Neuronal stem cell (in vitro differentiated cells): ENCODE results near the gene PANX3.

Source experiments
- DNase-seq: peaks from one replicate; pipeline ENCODE4 v3.0.0-alpha.2; 2013; ENCODE audit warnings: low spot score
- H2AFZ ChIP-seq: one replicate; pipeline ENCODE4 v1.6.1; 2013; ENCODE audit warnings: mild to moderate bottlenecking, low read length, inconsistent platforms
- H2AK5ac ChIP-seq: 2 replicates; pipeline ENCODE4 v1.6.1; 2013; ENCODE audit warnings: low read depth, mild to moderate bottlenecking, inconsistent platforms, low read length, moderate library complexity, mixed read lengths
- H2BK120ac ChIP-seq: 2 replicates; pipeline ENCODE4 v1.6.1; 2013; ENCODE audit warnings: low read depth, mild to moderate bottlenecking, inconsistent platforms, low read length, moderate library complexity, mixed read lengths
- H2BK12ac ChIP-seq: one replicate; pipeline ENCODE4 v1.6.1; 2013; ENCODE audit warnings: low read length, inconsistent platforms
- H2BK15ac ChIP-seq: 2 replicates; pipeline ENCODE4 v1.6.1; 2013; ENCODE audit warnings: mild to moderate bottlenecking, low read length, inconsistent platforms, mixed read lengths
- H2BK5ac ChIP-seq: one replicate; pipeline ENCODE4 v1.6.1; 2013; ENCODE audit warnings: inconsistent platforms, mild to moderate bottlenecking, low read length, moderate library complexity
- H3K14ac ChIP-seq: one replicate; pipeline ENCODE4 v1.6.1; 2013; ENCODE audit warnings: low read length, inconsistent platforms
- H3K18ac ChIP-seq: 2 replicates; pipeline ENCODE4 v1.6.1; 2013; ENCODE audit warnings: low read length, inconsistent platforms
- H3K23ac ChIP-seq: 2 replicates; pipeline ENCODE4 v1.6.1; 2013; ENCODE audit warnings: low read depth, mild to moderate bottlenecking, mixed read lengths, low read length, inconsistent platforms; ENCODE audit not compliant: poor library complexity
- H3K27ac ChIP-seq: replicated peaks from 3 replicates; pipeline ENCODE4 v1.5.1; 2013; ENCODE audit warnings: low read length, inconsistent platforms
- H3K27me3 ChIP-seq, 3 experiments: 2 replicates each; pipeline ENCODE4 v1.6.1; 2013; ENCODE audit warnings: low read length in 3 of 3, mild to moderate bottlenecking in 2 of 3, inconsistent platforms in 1 of 3, low read depth in 1 of 3, mixed read lengths in 1 of 3, moderate library complexity in 1 of 3; ENCODE audit not compliant: control insufficient read depth in 3 of 3, insufficient read depth in 3 of 3
- H3K36me3 ChIP-seq, 2 donors: replicated peaks in 1 of 2; 2 replicates each; pipeline ENCODE4 v1.6.1; 2013; ENCODE audit warnings: low read length in 2 of 2; ENCODE audit not compliant: control insufficient read depth in 2 of 2, insufficient read depth in 2 of 2
- H3K4ac ChIP-seq: 2 replicates; pipeline ENCODE4 v1.6.1; 2013; ENCODE audit warnings: inconsistent platforms, mild to moderate bottlenecking, low read length, moderate library complexity
- H3K4me1 ChIP-seq, 2 donors: 1 replicate in 1 of 2; 2 replicates in 1 of 2; pipeline ENCODE4 v1.6.1; 2013; ENCODE audit warnings: low read length in 2 of 2, low read depth in 1 of 2; ENCODE audit not compliant: control insufficient read depth in 2 of 2, insufficient read depth in 1 of 2
- H3K4me2 ChIP-seq: one replicate; pipeline ENCODE4 v1.6.1; 2013; ENCODE audit warnings: mild to moderate bottlenecking, low read length, inconsistent platforms; ENCODE audit not compliant: insufficient read depth, poor library complexity, severe bottlenecking
- H3K4me3 ChIP-seq, 2 donors: 2 replicates each; pipeline ENCODE4 v1.5.1; 2013; ENCODE audit warnings: low read length in 2 of 2, mild to moderate bottlenecking in 2 of 2, inconsistent platforms in 1 of 2, moderate library complexity in 1 of 2
- H3K79me1 ChIP-seq: one replicate; pipeline ENCODE4 v1.6.1; 2013; ENCODE audit warnings: low read depth, mild to moderate bottlenecking, inconsistent platforms, low read length, moderate library complexity
- H3K9ac ChIP-seq: one replicate; pipeline ENCODE4 v1.6.1; 2013; ENCODE audit warnings: mild to moderate bottlenecking, low read depth, low read length, inconsistent platforms; ENCODE audit not compliant: poor library complexity
- H3K9me3 ChIP-seq, 2 donors: replicated peaks in 1 of 2; 2 replicates each; pipeline versions ENCODE3 to v1.6.1; 2013; ENCODE audit warnings: low read length in 2 of 2, mild to moderate bottlenecking in 2 of 2, inconsistent platforms in 1 of 2, low read depth in 1 of 2, mixed read lengths in 1 of 2, moderate library complexity in 1 of 2; ENCODE audit not compliant: control insufficient read depth in 2 of 2, insufficient read depth in 1 of 2
- H4K8ac ChIP-seq: one replicate; pipeline ENCODE4 v1.6.1; 2013; ENCODE audit warnings: low read depth, mild to moderate bottlenecking, inconsistent platforms, low read length, moderate library complexity
- H4K91ac ChIP-seq: one replicate; pipeline ENCODE4 v1.6.1; 2013; ENCODE audit warnings: low read length, low read depth, mild to moderate bottlenecking, inconsistent platforms; ENCODE audit not compliant: poor library complexity
- WGBS, 2 donors: extraction: QIAGEN DNeasy Blood & Tissue Kit; methylation state at CpG; one replicate each; pipeline ENCODE4 v1.1.7; 2013; ENCODE audit warnings: missing lambda C conversion rate in 2 of 2, mixed read lengths in 1 of 2; ENCODE audit not compliant: insufficient read length in 2 of 2, insufficient replicate concordance in 1 of 2; ENCODE audit errors: extremely low coverage in 2 of 2; 5-methylcytosine and 5-hydroxymethylcytosine counted together

The PANX3 gene

DNA sequence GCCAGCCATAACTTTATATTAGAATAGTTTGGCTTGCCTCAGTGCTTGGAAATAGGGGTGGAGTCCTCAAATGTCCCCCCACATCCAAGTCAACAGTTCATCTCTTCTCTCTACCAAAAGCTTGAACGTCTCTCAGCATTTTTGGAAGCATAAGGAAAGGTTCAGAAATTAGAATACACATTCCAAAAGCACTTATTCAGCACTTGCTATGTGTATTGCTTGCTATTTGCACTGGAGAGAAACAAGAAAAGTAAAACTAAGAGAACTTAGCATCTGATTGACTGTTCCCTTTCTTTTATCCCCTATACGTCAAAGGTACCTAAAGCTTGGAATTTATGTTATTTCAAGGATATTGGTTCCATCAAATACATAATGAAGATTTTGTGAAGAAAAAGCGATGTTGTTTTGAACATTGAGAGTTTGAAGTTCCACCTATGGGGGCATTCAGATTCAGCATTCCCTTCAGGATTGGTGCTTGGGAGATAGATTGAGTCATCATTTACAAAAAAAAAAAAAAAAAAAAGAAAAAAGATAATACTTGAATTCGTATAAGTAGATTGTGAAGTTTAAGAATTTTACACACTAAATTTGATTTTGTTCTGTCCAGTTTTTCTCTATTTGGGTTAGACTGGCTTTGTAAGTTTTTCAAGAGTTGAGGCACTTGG, 12.8 kb downstream of the PANX3 start:
- Histone ChIP-seq H3K23ac (no peak overlapping the region), H4K91ac (no peak overlapping the region), H3K18ac (no peak overlapping the region), H3K27ac (no peak overlapping the region), H2AK5ac (no peak overlapping the region), H3K4me2 (no peak overlapping the region), H2BK120ac (no peak overlapping the region), H2BK5ac (no peak overlapping the region), H3K9me3 (no peaks in the 10 kb centered on the region), H4K8ac (no peak overlapping the region), H3K4ac (no peak overlapping the region), H3K79me1 (peaks cover 2% of the 10 kb centered on the region), H2BK15ac (no peak overlapping the region), H3K36me3 (peaks cover 18 to 47% of the 10 kb centered on the region in 2 donors), H2AFZ (no peak overlapping the region), H3K9ac (no peak overlapping the region), H3K4me3 (peak overlapping the region in 1 of 2 donors; percentile 66), H3K14ac (no peak overlapping the region), H3K27me3 (peaks cover 0 to 18% (median 4%) of the 10 kb centered on the region in 3 experiments), H3K4me1 (peaks cover 2 to 7% of the 10 kb centered on the region in 2 donors), H2BK12ac (no peak overlapping the region)
- WGBS, 2 donors = no CpG with 5 or more reads among the region's 4 CpGs
- no peak for DNase-seq

DNA sequence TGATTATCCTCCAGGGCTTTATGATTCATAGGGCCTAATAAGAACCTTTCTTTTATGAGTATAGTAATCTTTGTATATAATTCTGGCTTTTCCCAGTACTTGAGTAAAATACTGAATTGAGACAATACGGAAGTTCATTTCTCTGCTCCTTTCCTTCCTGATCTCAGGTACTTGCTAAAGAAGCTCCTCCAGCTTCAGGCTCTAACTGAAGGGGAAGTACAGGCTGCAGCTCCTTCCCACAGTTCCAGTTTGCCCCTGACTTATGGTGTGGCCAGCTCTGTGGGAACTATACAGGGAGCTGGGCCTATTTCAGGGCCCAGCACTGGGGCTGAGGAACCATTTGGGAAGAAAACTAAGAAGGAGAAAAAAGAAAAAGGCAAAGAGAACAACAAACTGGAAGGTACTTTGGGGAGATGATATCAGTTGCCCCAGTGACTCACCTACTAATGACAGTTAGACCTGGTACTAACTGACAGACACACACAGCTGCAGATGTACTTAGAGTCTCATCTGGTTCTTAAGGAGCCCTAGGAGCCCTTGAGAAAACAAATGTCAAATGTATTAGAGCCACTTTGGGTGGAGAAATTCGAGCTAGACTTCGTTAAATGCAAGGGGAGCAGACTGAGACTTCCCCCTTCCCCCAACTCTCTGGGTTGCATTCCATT, 14.4 kb downstream of the PANX3 start:
- H2BK120ac ChIP-seq = no peak overlapping the region
- no peak overlapping the region for H4K91ac ChIP-seq
- H2AK5ac ChIP-seq = no peak overlapping the region
- peaks cover 2% of the 10 kb centered on the region for H3K79me1 ChIP-seq
- H3K4me1 ChIP-seq = peaks cover 2 to 7% of the 10 kb centered on the region in 2 donors
- peaks cover 0 to 4% (median 0%) of the 10 kb centered on the region in 3 experiments for H3K27me3 ChIP-seq
- DNase-seq = no peak
- WGBS, 2 donors = no CpG with 5 or more reads among the region's 3 CpGs
- H3K4me3 ChIP-seq = no peak overlapping the region
- no peak overlapping the region for H3K4me2 ChIP-seq
- no peak overlapping the region for H3K14ac ChIP-seq
- no peak overlapping the region for H2BK5ac ChIP-seq
- H3K18ac ChIP-seq = no peak overlapping the region
- H2BK12ac ChIP-seq = no peak overlapping the region
- no peak overlapping the region for H4K8ac ChIP-seq
- H2AFZ ChIP-seq = no peak overlapping the region
- H2BK15ac ChIP-seq = no peak overlapping the region
- H3K9ac ChIP-seq = no peak overlapping the region
- H3K36me3 ChIP-seq = peaks cover 22 to 62% of the 10 kb centered on the region in 2 donors
- no peak overlapping the region for H3K4ac ChIP-seq
- H3K9me3 ChIP-seq = no peaks in the 10 kb centered on the region
- no peak overlapping the region for H3K27ac ChIP-seq
- no peak overlapping the region for H3K23ac ChIP-seq

DNA sequence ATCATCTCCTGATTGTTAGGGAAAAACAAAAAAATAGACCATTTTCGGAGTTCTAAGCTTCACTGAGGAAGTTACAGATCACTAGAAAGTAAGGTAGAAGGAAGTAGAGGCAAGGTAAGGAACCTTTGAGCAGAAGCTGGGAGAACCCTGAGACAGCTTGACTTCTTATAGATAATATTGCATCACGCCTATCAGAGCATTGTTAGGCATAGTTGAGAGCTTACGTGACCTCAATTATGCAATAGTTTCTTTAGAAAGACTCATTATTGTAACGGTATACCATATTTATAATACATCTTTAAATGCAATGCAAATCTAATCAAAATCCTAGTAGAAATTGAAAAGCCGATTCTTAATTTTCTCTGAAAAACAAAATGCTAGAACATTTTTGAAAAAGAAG, 16.3 kb downstream of the PANX3 start:
- Histone ChIP-seq H3K23ac (no peak overlapping the region), H3K36me3 (peaks cover 26 to 81% of the 10 kb centered on the region in 2 donors), H3K4ac (no peak overlapping the region), H3K9me3 (no peaks in the 10 kb centered on the region), H2BK12ac (no peak overlapping the region), H3K18ac (no peak overlapping the region), H4K91ac (no peak overlapping the region), H2BK5ac (no peak overlapping the region), H4K8ac (no peak overlapping the region), H3K4me1 (peaks cover 0 to 7% of the 10 kb centered on the region in 2 donors), H2AFZ (no peak overlapping the region), H2BK15ac (no peak overlapping the region), H3K79me1 (peaks cover 2% of the 10 kb centered on the region), H2BK120ac (no peak overlapping the region), H3K9ac (no peak overlapping the region), H3K27me3 (no peaks in the 10 kb centered on the region), H3K4me2 (no peak overlapping the region), H3K27ac (no peak overlapping the region), H2AK5ac (no peak overlapping the region), H3K14ac (no peak overlapping the region), H3K4me3 (no peak overlapping the region)
- no CpG with 5 or more reads among the region's 5 CpGs for WGBS, 2 donors
- DNase-seq = no peak

DNA sequence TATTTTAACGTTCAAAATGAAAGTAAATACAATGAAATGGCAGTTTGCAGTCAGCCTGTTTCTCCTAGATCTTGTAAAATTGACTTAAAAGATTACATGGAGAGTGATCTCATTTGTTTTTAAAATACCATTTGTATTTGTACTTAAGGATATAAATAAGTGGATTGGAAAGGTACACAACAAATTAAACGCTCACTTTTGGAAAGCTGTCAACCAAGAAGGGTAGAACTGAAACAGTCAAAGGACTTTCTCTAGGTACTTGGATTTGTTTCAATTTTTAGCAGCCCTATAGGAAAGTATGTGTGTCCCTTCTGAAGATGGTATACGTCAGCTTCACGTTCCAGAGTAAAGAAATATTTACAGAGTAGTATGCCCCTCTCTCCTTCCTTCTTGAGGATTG, 18.7 kb downstream of the PANX3 start:
- Histone ChIP-seq H3K27ac (no peak overlapping the region), H2BK15ac (no peak overlapping the region), H3K18ac (no peak overlapping the region), H3K4ac (no peak overlapping the region), H2BK12ac (no peak overlapping the region), H3K79me1 (peaks cover 2% of the 10 kb centered on the region), H3K23ac (no peak overlapping the region), H2AFZ (no peak overlapping the region), H3K4me3 (no peak overlapping the region), H3K36me3 (peaks cover 29 to 97% of the 10 kb centered on the region in 2 donors), H2BK120ac (no peak overlapping the region), H3K14ac (no peak overlapping the region), H3K4me2 (no peak overlapping the region), H3K9ac (no peak overlapping the region), H2AK5ac (no peak overlapping the region), H3K9me3 (no peaks in the 10 kb centered on the region), H4K8ac (no peak overlapping the region), H3K4me1 (no peaks in the 10 kb centered on the region), H3K27me3 (no peaks in the 10 kb centered on the region), H4K91ac (no peak overlapping the region), H2BK5ac (no peak overlapping the region)
- no peak for DNase-seq
- no CpG with 5 or more reads among the region's 4 CpGs for WGBS, 2 donors
